SIG-M5 treated with dmso at 0.1 percent for 504 hours (cell line): Measurements from ENCODE around the gene USO1.
"Not testable (repeated sequence)": the region's sequence is repeated elsewhere in the genome, so short reads cannot be mapped to it uniquely, and the experiment has no call there.

Source experiments
- DNase-seq: peaks from one replicate; lab custom pipeline; 2025; ENCODE audit not compliant: unreplicated experiment; lab: John Stamatoyannopoulos, UW

Gene USO1

GRCh38 chr4:75745721-75746199, 21.4 kb downstream of the USO1 start:
- DNase-seq: no peak

- DNase-seq: no peak
Measured at GRCh38 chr4:75752637-75753036, 28.3 kb downstream of the USO1 start.

- DNase-seq: no peak
Measured at GRCh38 chr4:75769036-75769435, 44.7 kb downstream of the USO1 start.

GRCh38 chr4:75771607-75772006, 47.2 kb downstream of the USO1 start:
- no peak for DNase-seq

- no peak for DNase-seq
Measured at GRCh38 chr4:75777589-75777988, 53.2 kb downstream of the USO1 start.

- DNase-seq: no peak
Measured at GRCh38 chr4:75779105-75779757, 54.9 kb downstream of the USO1 start.

DNA sequence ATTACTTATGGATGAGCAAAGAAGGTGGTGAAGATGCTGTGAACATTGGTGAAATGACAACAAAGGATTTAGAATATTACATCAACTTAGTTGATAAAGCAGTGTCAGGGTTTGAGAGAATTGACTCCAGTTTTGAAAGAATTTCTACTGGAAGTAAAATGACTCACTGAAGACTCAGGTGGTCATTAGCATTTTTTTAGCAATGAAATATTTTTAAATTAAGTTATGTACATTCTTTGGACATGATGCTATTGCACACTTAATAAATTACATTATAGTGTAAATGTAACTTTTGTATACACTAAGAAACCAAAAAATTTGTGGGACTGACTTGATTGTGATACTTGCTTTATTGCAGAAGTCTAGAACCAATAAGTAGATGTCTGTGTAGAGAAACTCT, 56.9 kb downstream of the USO1 start:
- DNase-seq: no peak

GRCh38 chr4:75786526-75786925, 62.1 kb downstream of the USO1 start:
- DNase-seq: no peak

DNA sequence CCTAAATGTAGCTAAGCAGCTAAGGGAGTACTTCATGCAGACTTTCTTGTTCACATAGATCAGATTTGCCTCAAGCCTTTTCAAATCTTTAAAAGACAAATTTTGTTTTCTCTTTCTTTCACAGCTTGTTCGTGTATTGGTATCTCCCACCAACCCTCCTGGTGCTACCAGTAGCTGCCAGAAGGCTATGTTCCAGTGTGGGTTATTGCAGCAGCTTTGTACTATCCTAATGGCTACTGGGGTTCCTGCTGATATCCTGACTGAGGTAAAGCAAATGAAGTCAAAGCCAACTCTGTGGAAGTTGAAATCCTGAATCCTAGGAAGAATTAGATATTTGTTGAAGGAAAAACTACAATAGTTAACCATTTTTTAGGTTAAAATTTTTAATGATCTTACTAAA, 62.6 kb downstream of the USO1 start:
- no peak for DNase-seq

- no peak for DNase-seq
Measured at GRCh38 chr4:75790024-75790423, 65.6 kb downstream of the USO1 start.

DNA sequence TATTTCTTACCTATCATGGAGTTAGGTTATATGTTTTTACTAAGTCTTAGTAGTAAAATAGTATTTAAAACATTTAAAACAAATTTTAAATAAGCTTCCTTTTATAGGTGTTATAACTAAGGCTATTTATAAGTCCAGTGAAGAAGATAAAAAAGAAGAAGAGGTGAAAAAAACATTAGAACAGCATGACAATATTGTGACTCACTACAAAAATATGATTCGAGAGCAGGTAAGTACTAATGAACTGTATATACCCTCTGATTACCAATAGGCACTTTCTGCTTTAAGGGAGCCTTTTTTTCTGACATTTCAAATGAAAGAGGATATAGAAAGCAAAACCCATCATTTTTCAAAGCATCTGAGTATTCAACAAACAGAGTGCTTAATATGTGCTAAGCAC, 76.6 kb downstream of the USO1 start:
- DNase-seq: no peak

- not testable (repeated sequence) for DNase-seq
Measured at GRCh38 chr4:75806035-75806434, 81.7 kb downstream of the USO1 start.

- DNase-seq: no peak
Measured at GRCh38 chr4:75817901-75818300, 93.5 kb downstream of the USO1 start.

DNA sequence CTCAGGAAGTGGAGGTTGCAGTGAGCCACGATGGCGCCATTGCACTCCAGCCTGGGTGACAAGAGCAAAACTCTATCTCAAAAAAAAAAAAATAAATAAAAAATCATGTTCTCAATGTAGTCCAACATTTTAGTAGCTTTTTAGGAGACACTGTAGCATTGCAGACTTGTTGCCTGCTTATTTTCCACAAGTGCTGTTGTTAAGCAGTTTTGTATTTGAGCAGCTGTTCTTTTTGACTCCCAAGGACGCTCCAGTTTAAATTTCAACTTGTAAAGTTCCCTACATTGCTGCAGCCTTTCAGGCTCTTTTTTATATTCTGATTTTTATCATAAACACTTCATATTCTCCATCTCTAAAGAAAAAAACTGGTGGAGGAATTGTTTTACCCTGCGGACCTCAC, 94.7 kb downstream of the USO1 start:
- no peak for DNase-seq

- no peak for DNase-seq
Measured at GRCh38 chr4:75820197-75820596, 95.8 kb downstream of the USO1 start.

- no peak for DNase-seq
Measured at GRCh38 chr4:75820676-75821075, 96.3 kb downstream of the USO1 start.

GRCh38 chr4:75821216-75821615, 96.8 kb downstream of the USO1 start:
- DNase-seq: no peak

DNA sequence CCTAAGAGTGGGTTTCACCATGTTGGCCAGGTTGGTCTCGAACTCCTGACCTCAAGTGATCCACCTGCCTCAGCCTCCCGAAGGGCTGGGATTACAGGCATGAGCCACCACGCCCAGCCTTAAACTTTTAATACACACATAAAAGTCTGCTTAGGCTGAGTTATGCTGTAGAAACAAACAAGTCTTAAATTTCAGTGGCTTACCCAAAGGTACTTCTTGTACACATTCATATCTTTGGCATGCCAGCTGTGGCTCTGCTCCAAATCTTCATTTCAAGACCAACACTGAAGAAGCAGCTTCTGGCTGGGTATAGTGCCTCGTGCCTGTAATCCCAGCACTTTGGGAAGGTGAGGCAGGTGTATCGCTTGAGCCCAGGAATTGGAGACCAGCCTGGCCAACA, 97.6 kb downstream of the USO1 start:
- no peak for DNase-seq

DNA sequence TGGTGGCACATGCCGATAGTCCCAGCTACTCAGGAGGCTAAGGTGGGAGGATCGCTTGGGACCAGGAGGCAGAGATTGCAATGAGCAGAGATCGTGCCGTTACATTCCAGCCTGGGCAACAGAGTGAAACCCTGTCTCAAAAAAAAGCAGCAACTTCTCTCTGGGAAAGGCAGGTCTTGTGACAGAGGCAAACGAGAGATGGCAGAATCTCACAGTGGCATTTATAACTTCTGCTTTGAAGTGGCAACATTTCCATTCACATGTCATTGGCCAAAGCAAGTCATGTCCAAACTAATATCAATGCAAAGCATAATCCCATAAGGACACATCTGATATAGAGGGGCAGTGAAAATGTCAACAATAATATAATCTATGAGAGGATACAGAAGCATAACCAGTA, 98.0 kb downstream of the USO1 start:
- no peak for DNase-seq

GRCh38 chr4:75823812-75824211, 99.4 kb downstream of the USO1 start:
- DNase-seq: no peak

DNA sequence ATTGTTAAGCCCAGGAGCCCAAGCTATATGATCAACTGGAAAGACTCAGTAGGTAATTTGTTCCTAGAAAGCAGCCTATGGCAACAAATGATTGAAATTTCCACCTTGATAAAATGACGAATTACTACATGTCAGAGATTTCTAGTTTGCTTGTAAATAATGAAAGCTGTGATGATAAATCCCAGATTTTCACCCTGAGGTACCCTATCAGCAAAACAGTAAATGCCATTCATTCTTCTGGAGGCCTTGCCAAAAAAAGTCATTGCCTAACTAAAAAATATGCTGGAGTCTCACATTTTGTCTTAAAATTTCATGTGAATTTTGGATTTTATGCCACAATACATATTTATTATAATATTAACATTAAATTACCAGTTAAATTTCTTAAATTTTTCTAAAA, 106.5 kb downstream of the USO1 start:
- no peak for DNase-seq

GRCh38 chr4:75831856-75832405, 107.6 kb downstream of the USO1 start:
- DNase-seq: peak; percentile 31
